ENCODE results near the gene MYZAP. TPM values are rescaled to one million over a fixed set of nuclear protein-coding genes. Genes with fewer than 3 reads are reported as not detected.

MYZAP gene
- total and polyA plus RNA-seq, 10 of the 15 experiments (the other 5 are each of a cell fraction or from before 2014, with no cell fraction given): not detected

DNA sequence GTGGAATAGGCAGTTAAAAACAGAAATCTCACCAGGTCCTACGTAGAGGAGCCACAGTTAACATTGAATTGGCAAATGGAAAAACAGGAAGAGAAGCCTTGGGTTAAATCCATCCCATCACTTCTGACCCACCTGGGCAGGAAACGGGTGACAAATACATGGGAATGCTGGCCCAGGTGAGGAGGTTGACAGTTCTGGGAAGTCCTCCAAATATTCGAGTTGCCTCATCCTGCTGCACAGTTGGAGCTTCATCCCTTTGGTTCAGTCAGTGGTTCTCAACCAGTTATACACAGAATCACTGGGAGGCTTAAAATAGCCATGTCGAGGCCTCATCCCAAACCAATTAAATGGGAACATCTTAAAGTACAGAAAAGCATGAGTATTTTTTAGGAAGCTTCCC, 5.3 kb downstream of the MYZAP start:
- no peak overlapping the region for H3K4me2 ChIP-seq (ENCODE audit: control insufficient read depth, insufficient read depth)
- TF ChIP-seq YBX1 (IDR thresholded peaks at IDR 0.05): no peak
- TF ChIP-seq LARP7 (IDR thresholded peaks at IDR 0.05): no peak
- no peak for TF ChIP-seq RBBP5 (conservative IDR thresholded peaks at IDR 0.05)
- no peak for TF ChIP-seq SREBF2 (IDR thresholded peaks at IDR 0.05; ENCODE audit: low read length)
- no peak for TF ChIP-seq ZNF384 (IDR thresholded peaks at IDR 0.05; ENCODE audit: borderline replicate concordance, low read depth, low read length)
- no peak for TF ChIP-seq RB1 (IDR thresholded peaks at IDR 0.05; ENCODE audit: borderline replicate concordance)
- TF ChIP-seq, protein P1, sequence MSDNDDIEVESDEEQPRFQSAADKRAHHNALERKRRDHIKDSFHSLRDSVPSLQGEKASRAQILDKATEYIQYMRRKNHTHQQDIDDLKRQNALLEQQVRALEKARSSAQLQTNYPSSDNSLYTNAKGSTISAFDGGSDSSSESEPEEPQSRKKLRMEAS (IDR thresholded peaks at IDR 0.05; ENCODE audit: low read depth, low read length): no peak
- TF ChIP-seq, protein P2, sequence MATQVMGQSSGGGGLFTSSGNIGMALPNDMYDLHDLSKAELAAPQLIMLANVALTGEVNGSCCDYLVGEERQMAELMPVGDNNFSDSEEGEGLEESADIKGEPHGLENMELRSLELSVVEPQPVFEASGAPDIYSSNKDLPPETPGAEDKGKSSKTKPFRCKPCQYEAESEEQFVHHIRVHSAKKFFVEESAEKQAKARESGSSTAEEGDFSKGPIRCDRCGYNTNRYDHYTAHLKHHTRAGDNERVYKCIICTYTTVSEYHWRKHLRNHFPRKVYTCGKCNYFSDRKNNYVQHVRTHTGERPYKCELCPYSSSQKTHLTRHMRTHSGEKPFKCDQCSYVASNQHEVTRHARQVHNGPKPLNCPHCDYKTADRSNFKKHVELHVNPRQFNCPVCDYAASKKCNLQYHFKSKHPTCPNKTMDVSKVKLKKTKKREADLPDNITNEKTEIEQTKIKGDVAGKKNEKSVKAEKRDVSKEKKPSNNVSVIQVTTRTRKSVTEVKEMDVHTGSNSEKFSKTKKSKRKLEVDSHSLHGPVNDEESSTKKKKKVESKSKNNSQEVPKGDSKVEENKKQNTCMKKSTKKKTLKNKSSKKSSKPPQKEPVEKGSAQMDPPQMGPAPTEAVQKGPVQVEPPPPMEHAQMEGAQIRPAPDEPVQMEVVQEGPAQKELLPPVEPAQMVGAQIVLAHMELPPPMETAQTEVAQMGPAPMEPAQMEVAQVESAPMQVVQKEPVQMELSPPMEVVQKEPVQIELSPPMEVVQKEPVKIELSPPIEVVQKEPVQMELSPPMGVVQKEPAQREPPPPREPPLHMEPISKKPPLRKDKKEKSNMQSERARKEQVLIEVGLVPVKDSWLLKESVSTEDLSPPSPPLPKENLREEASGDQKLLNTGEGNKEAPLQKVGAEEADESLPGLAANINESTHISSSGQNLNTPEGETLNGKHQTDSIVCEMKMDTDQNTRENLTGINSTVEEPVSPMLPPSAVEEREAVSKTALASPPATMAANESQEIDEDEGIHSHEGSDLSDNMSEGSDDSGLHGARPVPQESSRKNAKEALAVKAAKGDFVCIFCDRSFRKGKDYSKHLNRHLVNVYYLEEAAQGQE (IDR thresholded peaks at IDR 0.05; ENCODE audit: low read depth, low read length): no peak
- no peak for TF ChIP-seq SIN3A (IDR thresholded peaks at IDR 0.05; ENCODE audit: low read depth, low read length)
- TF ChIP-seq MYC (IDR thresholded peaks at IDR 0.05; ENCODE audit: insufficient read depth, insufficient read length, insufficient replicate concordance, low read length, severe bottlenecking): no peak
- no peak for TF ChIP-seq CBX5 (IDR thresholded peaks at IDR 0.05; ENCODE audit: low read depth)
- TF ChIP-seq KLF5 (IDR thresholded peaks at IDR 0.05; ENCODE audit: partially characterized antibody): no peak
- TF ChIP-seq, protein P3, sequence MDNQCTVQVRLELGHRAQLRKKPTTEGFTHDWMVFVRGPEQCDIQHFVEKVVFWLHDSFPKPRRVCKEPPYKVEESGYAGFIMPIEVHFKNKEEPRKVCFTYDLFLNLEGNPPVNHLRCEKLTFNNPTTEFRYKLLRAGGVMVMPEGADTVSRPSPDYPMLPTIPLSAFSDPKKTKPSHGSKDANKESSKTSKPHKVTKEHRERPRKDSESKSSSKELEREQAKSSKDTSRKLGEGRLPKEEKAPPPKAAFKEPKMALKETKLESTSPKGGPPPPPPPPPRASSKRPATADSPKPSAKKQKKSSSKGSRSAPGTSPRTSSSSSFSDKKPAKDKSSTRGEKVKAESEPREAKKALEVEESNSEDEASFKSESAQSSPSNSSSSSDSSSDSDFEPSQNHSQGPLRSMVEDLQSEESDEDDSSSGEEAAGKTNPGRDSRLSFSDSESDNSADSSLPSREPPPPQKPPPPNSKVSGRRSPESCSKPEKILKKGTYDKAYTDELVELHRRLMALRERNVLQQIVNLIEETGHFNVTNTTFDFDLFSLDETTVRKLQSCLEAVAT (IDR thresholded peaks at IDR 0.05): no peak
- TF ChIP-seq, protein P4, sequence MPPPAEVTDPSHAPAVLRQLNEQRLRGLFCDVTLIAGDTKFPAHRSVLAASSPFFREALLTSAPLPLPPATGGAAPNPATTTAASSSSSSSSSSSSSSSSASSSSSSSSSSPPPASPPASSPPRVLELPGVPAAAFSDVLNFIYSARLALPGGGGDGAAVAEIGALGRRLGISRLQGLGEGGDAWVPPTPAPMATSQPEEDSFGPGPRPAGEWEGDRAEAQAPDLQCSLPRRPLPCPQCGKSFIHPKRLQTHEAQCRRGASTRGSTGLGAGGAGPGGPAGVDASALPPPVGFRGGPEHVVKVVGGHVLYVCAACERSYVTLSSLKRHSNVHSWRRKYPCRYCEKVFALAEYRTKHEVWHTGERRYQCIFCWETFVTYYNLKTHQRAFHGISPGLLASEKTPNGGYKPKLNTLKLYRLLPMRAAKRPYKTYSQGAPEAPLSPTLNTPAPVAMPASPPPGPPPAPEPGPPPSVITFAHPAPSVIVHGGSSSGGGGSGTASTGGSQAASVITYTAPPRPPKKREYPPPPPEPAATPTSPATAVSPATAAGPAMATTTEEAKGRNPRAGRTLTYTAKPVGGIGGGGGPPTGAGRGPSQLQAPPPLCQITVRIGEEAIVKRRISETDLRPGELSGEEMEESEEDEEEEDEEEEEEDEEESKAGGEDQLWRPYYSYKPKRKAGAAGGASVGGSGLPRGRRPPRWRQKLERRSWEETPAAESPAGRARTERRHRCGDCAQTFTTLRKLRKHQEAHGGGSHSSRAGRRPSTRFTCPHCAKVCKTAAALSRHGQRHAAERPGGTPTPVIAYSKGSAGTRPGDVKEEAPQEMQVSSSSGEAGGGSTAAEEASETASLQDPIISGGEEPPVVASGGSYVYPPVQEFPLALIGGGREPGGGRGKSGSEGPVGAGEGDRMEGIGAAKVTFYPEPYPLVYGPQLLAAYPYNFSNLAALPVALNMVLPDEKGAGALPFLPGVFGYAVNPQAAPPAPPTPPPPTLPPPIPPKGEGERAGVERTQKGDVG (CRISPR knock-in tag; IDR thresholded peaks at IDR 0.05): no peak
- TF ChIP-seq MTA2 (IDR thresholded peaks at IDR 0.05; ENCODE audit: low read depth): no peak
- TF ChIP-seq, protein P5, sequence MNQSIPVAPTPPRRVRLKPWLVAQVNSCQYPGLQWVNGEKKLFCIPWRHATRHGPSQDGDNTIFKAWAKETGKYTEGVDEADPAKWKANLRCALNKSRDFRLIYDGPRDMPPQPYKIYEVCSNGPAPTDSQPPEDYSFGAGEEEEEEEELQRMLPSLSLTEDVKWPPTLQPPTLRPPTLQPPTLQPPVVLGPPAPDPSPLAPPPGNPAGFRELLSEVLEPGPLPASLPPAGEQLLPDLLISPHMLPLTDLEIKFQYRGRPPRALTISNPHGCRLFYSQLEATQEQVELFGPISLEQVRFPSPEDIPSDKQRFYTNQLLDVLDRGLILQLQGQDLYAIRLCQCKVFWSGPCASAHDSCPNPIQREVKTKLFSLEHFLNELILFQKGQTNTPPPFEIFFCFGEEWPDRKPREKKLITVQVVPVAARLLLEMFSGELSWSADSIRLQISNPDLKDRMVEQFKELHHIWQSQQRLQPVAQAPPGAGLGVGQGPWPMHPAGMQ (IDR thresholded peaks at IDR 0.05; ENCODE audit: borderline replicate concordance): no peak
- no peak for TF ChIP-seq STAT1 (conservative IDR thresholded peaks at IDR 0.05)

More for the DNA sequence above, 5.3 kb downstream of the MYZAP start:
- H3K27ac ChIP-seq (ENCODE audit: control insufficient read depth, insufficient read depth): no peak overlapping the region
- no peaks in the 10 kb centered on the region for H4K20me1 ChIP-seq (ENCODE audit: control insufficient read depth, insufficient read depth)
- ATAC-seq (no peak), FAIRE-seq (no peak), DNase-seq (ENCODE audit: low read depth, low spot score) (no peak)
- H3K36me3 ChIP-seq (ENCODE audit: control insufficient read depth in 2 of 2, insufficient read depth in 2 of 2, low read length in 1 of 2): no peaks in the 10 kb centered on the region
- no peak overlapping the region for H2AFZ ChIP-seq (ENCODE audit: control insufficient read depth, low read depth, low read length)
- ChIA-PET SMC1A (ENCODE audit: uncharacterized antibody, unreplicated experiment) (no interaction called here), CTCF (no interaction called here), POLR2A (no interaction called here), RAD21 (ENCODE audit: unreplicated experiment) (no interaction called here)
- H3K4me1 ChIP-seq (ENCODE audit: control insufficient read depth, insufficient read depth, low read length): no peaks in the 10 kb centered on the region
- H3K9me3 ChIP-seq (replicated peaks; ENCODE audit: control insufficient read depth, insufficient read depth, low read length): no peaks in the 10 kb centered on the region
- intact Hi-C loops (cut with micrococcal nuclease; ENCODE audit: unreplicated experiment) (no loop called here), in situ Hi-C loops (cut with MboI) (no loop called here)
- BruUV-seq (replicated peaks): no TSS peak
- H3K79me2 ChIP-seq (ENCODE audit: control insufficient read depth, insufficient read depth, low read length): no peaks in the 10 kb centered on the region
- no peak overlapping the region for H3K4me3 ChIP-seq
- H3K27me3 ChIP-seq (replicated peaks in 1 of 2; ENCODE audit: control insufficient read depth in 2 of 2, insufficient read depth in 2 of 2, low read length in 1 of 2): peaks cover 0 to 6% of the 10 kb centered on the region in 2 experiments; a peak in 3 of 4 replicates
- no peak overlapping the region for H3K9ac ChIP-seq (ENCODE audit: control insufficient read depth, insufficient read depth, low read length)
- WGBS (ENCODE audit: insufficient coverage, insufficient replicate concordance, low lambda C conversion rate, missing lambda C conversion rate): 2% methylated on average over 4 of the region's 4 CpGs

Measured in GM12878 (cell line).